Activated naive CD4-positive, alpha-beta T cell treated with Interleukin-2 at 50 U/mL for 16 hours (primary cell): ENCODE data around the gene BOLA2B.
"Not testable (repeated sequence)": the region's sequence is repeated elsewhere in the genome, so short reads cannot be mapped to it uniquely, and the experiment has no call there.

Experiments used
- DNase-seq: peaks from one replicate; pipeline ENCODE4 v3.0.0-alpha.2; 2020

BOLA2B gene

GRCh38 chr16:30184096-30184890 lies 9.2 kb downstream of the BOLA2B start:
- DNase-seq: peak; percentile 72

- DNase-seq: peak; percentile 86
Measured at GRCh38 chr16:30183233-30184095, 10.0 kb downstream of the BOLA2B start, which contains the start of gene CORO1A. Gene CORO1A (plus strand): TSS chr16:30183602. CDS start chr16:30185210, 1,608 bp downstream.

GRCh38 chr16:30180741-30181140 lies 12.7 kb downstream of the BOLA2B start:
- DNase-seq: no peak

GRCh38 chr16:30179931-30180330 lies 13.5 kb downstream of the BOLA2B start:
- no peak for DNase-seq

GRCh38 chr16:30179195-30179594 lies 14.3 kb downstream of the BOLA2B start:
- DNase-seq: no peak

GRCh38 chr16:30176876-30177275 lies 16.6 kb downstream of the BOLA2B start:
- DNase-seq: not testable (repeated sequence)

- no peak for DNase-seq
Measured at GRCh38 chr16:30173054-30173453, 20.4 kb downstream of the BOLA2B start.

GRCh38 chr16:30170145-30170544 lies 23.3 kb downstream of the BOLA2B start:
- not testable (repeated sequence) for DNase-seq

GRCh38 chr16:30169416-30169815 lies 24.1 kb downstream of the BOLA2B start:
- DNase-seq: not testable (repeated sequence)

- DNase-seq: not testable (repeated sequence)
Measured at GRCh38 chr16:30168746-30169145, 24.7 kb downstream of the BOLA2B start.

- DNase-seq: no peak
Measured at GRCh38 chr16:30166202-30166902, 27.1 kb downstream of the BOLA2B start.

GRCh38 chr16:30163538-30163937 lies 29.9 kb downstream of the BOLA2B start:
- no peak for DNase-seq

GRCh38 chr16:30157214-30157613 lies 36.3 kb downstream of the BOLA2B start:
- no peak for DNase-seq

- no peak for DNase-seq
Measured at GRCh38 chr16:30155188-30155587, 38.3 kb downstream of the BOLA2B start.

- no peak for DNase-seq
Measured at GRCh38 chr16:30152517-30152916, 40.9 kb downstream of the BOLA2B start.

GRCh38 chr16:30151091-30151490 lies 42.4 kb downstream of the BOLA2B start:
- DNase-seq: no peak

- DNase-seq: no peak
Measured at GRCh38 chr16:30149250-30149930, 44.1 kb downstream of the BOLA2B start.

- DNase-seq: no peak
Measured at GRCh38 chr16:30147843-30148510, 45.5 kb downstream of the BOLA2B start.

GRCh38 chr16:30145657-30146056 lies 47.8 kb downstream of the BOLA2B start:
- no peak for DNase-seq

- no peak for DNase-seq
Measured at GRCh38 chr16:30144917-30145316, 48.5 kb downstream of the BOLA2B start.

GRCh38 chr16:30144017-30144416 lies 49.4 kb downstream of the BOLA2B start:
- no peak for DNase-seq

GRCh38 chr16:30143347-30143702 lies 50.1 kb downstream of the BOLA2B start:
- DNase-seq: no peak
